Measurements from ENCODE around the gene C16orf87.

C16orf87 gene

DNA sequence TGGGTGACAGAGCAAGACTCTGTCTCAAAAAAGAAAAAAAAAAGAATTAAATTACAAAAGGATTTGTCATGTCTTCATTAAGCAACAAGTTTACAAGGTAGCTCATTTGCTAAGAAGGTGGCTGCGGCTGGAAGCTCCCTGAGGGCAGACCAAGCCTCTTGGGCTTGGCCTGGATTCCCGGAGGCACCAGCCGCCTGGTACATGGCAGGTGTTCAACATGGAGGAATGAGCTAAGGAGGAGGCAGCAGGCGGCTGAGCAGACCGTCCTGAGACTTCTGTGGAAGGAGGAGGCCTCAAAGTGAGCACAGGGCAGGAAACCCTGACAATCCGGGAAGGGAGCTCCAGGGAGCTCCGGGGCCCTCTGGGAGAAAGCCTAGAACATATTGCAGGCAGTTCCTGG is 79.6 kb downstream of the C16orf87 start:
- TF ChIP-seq, protein P1, sequence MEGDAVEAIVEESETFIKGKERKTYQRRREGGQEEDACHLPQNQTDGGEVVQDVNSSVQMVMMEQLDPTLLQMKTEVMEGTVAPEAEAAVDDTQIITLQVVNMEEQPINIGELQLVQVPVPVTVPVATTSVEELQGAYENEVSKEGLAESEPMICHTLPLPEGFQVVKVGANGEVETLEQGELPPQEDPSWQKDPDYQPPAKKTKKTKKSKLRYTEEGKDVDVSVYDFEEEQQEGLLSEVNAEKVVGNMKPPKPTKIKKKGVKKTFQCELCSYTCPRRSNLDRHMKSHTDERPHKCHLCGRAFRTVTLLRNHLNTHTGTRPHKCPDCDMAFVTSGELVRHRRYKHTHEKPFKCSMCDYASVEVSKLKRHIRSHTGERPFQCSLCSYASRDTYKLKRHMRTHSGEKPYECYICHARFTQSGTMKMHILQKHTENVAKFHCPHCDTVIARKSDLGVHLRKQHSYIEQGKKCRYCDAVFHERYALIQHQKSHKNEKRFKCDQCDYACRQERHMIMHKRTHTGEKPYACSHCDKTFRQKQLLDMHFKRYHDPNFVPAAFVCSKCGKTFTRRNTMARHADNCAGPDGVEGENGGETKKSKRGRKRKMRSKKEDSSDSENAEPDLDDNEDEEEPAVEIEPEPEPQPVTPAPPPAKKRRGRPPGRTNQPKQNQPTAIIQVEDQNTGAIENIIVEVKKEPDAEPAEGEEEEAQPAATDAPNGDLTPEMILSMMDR (IDR thresholded peaks at IDR 0.05; ENCODE audit: low read depth, low read length) = no peak
- no peak for DNase-seq (ENCODE audit: extremely low read depth, low read depth)

DNA sequence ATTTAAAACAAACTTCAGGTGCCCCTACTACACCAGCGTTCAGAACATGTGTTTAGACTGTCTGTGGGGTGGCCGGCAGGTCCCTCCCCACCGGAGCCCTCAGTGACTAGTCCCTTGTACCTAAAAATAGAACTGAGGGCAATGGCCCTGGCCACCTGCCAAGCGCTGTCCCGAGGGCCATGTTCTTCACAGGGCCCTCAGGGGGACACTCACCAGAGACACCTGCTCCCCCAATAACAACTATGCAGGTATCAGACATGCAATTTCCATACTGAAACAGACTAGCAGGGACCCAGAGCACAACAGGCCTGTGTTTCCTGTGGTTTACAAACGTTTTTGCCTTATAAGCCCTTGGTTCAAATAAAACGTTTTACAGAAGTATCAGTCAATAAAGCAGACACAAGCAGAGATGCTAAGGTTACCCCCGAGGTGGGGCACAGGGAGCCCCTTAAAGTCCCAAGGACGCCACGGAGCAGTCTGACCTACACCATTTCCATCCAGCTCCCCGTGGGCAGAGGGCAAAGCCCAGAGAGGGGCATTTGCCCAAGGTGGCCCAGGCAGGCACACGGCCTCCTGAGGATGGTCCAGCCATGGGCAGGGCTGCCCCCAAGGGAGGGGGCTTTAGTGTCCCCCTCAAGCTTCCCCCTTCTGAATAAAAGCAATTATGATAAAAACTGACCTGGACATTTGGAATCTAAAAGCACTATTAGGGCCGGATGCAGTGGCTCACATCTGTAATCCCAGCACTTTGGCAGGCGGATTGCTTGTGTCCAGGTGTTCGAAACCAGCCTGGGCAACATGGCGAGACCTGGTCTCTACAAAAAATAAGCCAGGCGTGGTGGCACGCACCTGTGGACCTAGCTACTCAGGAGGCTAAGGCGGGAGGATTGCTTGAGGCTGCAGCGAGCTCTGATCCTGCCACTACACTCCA is 81.9 kb downstream of the C16orf87 start:
- TF ChIP-seq, protein P1 (IDR thresholded peaks at IDR 0.05; ENCODE audit: low read depth, low read length) = no peak
- no peak for DNase-seq (ENCODE audit: extremely low read depth, low read depth)

DNA sequence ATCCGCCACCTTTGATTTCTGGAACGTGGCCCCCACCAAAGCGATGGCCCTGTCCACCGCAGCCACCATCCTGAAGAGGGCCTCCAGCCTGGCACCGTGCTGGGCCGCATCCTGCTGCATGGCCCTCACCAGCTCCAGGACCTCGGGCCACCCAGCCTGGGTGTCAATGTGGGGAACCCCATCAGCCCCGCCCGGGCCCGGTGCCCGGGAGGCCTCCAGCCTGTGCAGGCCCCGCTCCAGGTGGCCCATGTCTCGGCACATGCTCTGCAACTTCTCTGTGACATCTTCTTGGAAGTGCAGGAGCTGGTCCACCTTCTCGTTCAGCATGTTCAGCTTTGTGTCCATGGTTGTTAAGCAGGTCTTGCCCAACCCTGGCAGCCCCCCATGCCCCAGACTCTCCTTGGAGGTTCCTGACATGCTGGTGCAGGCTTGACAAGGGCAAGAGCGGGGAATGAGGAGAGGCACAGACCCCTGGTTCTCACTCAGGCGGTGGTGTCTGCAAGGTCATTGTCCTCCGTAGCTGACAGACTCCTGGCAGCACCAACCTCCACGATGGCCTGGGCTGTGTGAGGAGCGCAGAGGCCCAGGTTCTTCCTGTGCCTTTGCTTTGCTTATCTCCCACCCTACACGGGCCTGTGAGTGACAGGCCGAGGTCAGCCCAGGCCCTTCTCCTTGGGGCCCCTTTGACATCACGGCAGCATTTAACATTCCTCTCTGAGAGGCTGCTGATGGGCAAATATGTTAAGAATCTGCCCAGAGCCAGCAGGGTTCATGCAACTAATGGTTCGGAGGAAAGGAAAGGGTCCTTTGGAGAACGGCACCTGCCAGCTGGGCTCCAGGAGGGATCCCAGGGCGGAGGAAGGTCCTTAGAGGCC is 83.0 kb downstream of the C16orf87 start, which contains the start of gene MYLK3:
MYLK3 (minus strand) TSS at position 568 of the 875 bp plus-strand sequence; CDS start at position 417, 151 bp downstream.
- TF ChIP-seq, protein P1 (IDR thresholded peaks at IDR 0.05; ENCODE audit: low read depth, low read length) = no peak
- no peak for DNase-seq (ENCODE audit: extremely low read depth, low read depth)

DNA sequence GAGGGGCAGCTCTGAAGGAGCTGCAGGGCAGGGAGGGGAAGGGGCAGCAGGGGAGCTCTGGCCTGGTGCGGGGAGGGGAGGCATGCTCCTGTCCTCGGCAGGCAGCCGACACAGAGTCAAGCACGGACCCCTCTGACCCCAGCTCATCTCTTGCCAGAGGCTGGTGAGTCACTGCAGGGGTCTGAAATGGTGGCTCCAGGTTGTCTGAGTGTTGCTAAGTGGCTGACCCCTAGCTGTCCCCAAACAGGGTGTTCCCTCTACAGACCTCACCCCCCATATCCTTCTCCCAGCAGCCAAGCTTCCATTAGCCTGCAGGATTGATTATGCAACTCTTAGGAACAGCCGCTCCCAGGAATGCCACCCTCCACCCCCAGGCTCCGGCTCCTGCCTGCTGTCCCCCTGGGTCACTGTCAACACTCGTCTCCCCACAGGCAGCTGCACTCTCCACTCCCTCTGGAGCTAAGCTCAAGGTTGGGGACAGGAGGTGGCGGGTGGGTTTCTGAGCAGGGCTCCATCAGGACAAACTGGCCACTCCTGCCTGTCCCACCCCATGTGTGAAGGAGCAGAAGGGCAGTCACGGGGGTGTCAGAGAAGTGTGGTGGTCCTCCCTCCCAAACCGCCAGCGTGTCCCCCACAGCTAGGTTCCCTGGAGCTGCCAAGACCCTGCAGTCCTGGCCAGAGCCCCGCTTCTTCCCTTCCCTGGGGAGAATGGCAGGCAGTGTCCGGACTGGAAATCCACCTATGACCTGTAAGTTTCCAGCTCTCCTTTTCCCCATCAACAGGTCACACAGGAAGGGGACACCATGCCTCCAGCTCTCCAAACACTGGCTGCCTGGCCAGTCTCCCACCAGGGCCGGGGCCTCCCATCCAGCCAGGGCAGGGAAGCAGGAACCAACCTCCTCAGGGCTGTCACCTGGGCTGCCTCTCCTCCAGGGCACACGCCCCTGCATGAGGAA is 83.9 kb downstream of the C16orf87 start:
- no peak for DNase-seq (ENCODE audit: extremely low read depth, low read depth)
- TF ChIP-seq, protein P1 (IDR thresholded peaks at IDR 0.05; ENCODE audit: low read depth, low read length) = no peak
